H1 (cell line): ENCODE data around the gene TMEM254. TPM values are rescaled to one million over a fixed set of nuclear protein-coding genes. Genes with fewer than 3 reads are reported as not detected.

Experiments
- E2F6 ChIP-seq: IDR thresholded peaks from 2 replicates; pipeline ENCODE4 v1.6.1; 2012; ENCODE audit warnings: inconsistent platforms
- GABPA ChIP-seq: IDR thresholded peaks from 2 replicates; pipeline ENCODE4 v1.6.1; 2011; ENCODE audit warnings: mild to moderate bottlenecking, low read length, moderate library complexity, borderline replicate concordance; ENCODE audit not compliant: insufficient read depth
- KDM5A ChIP-seq: fragments of 200-600 bp; IDR thresholded peaks from 2 replicates; pipeline ENCODE4 v1.7.1; 2012; ENCODE audit warnings: mild to moderate bottlenecking, low read length, inconsistent platforms, mixed read lengths
- NANOG ChIP-seq: IDR thresholded peaks from 2 replicates; pipeline ENCODE4 v1.6.1; 2011; ENCODE audit warnings: low read length, low read depth, mild to moderate bottlenecking, inconsistent platforms; ENCODE audit not compliant: insufficient read depth, poor library complexity, severe bottlenecking
- polyA plus RNA-seq, 7 experiments: library from polyadenylated mRNA; depleted of rRNA in 3 of 7; stranded (reverse) in 5 of 7; unstranded in 2 of 7; fragments of >200 nt in 5 of 7; fragments of 200-250 nt in 2 of 7; gene quantifications; 1 replicate in 5 of 7; 2 replicates in 1 of 7; 4 replicates in 1 of 7; pipeline versions ENCODE4 v1.2.1 to v1.2.3, GENCODE V29; 2011 to 2013; ENCODE audit warnings: missing spikeins in 2 of 7, mixed read lengths in 2 of 7
- total RNA-seq: library from RNA; stranded (reverse); fragmentation: NEBNext Ultra II Directional; extraction: Animal tissue kit (Norgen Biotek cat#: 25700); gene quantifications from 2 replicates; pipeline ENCODE4 v1.2.1, GENCODE V29; 2021

The TMEM254 gene
- total and polyA plus RNA-seq, 2 of the 8 experiments (the other 6 are each of a cell fraction or from before 2014, with no cell fraction given), result 26.9 to 61.2 TPM

DNA sequence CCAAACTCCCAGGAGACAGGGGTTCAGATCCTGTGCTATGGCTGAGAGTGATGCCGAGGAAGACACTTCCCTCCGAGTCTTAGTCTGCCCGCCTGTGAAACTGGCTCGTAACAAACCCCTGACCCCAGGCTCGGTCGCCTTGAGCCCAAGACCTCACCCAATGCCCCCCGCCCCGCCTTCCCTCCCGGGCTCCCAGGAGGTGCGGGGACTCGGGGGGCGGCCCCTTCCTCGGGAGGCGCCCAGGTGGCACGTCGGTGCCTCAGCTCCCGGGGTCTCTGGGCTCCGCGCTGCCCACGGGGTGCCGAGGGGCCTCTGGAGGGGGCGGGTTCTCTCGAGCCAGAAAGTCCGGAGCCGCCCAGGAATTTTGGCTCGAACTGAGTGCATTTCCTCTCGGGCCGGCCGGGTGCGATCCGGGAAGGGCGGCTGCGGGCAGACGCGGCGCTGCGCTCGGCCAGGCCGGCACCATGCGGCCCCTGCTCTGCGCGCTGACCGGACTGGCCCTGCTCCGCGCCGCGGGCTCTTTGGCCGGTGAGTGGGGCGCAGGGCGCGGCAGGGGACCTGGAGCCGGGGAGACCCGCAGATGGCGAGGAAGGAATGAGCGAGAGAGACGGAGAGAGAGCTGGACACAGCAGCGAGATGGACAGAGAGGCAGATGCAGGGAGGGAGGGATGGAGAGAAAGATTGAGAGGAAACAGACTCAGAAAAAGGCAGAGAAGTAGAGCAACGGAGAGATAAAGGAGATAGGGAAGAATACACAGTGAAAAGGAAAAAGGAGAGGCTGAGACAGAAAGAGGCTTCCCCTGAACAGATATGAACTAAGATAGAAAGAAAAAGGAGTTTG is 54.1 kb downstream of the TMEM254 start, which contains the start of gene PLAC9 (continued):
- TF ChIP-seq NANOG (no peak), KDM5A (no peak), GABPA (no peak), E2F6 (no peak; the same call in 1 of the 2 replicates)
